ENCODE data around the gene EPB41L2. TPM values are rescaled to one million over a fixed set of nuclear protein-coding genes. Genes with fewer than 3 reads are reported as not detected.
"Not testable (repeated sequence)": the region's sequence is repeated elsewhere in the genome, so short reads cannot be mapped to it uniquely, and the experiment has no call there.

EPB41L2 gene
- total RNA-seq, 2 donors from 2014 or later = 30.5 to 31.0 TPM

GRCh38 chr6:130944486-130944885, 118.6 kb downstream of the EPB41L2 start:
- ATAC-seq = no peak
- Mint-ChIP-seq H3K27me3 (peaks cover 0 to 2% of the 10 kb centered on the region in 2 donors), H3K36me3 (no peaks in the 10 kb centered on the region), H3K27ac (no peak overlapping the region), H3K9me3 (no peaks in the 10 kb centered on the region), H3K4me1 (ENCODE audit: low read depth in 2 of 2) (no peaks in the 10 kb centered on the region), H3K4me3 (no peak overlapping the region)
- DNase-seq (ENCODE audit: low spot score) = no peak

GRCh38 chr6:130943738-130944137, 119.3 kb downstream of the EPB41L2 start:
- Mint-ChIP-seq H3K4me3 (no peak overlapping the region), H3K9me3 (no peaks in the 10 kb centered on the region), H3K27ac (no peak overlapping the region), H3K36me3 (no peaks in the 10 kb centered on the region), H3K4me1 (ENCODE audit: low read depth in 2 of 2) (no peaks in the 10 kb centered on the region), H3K27me3 (no peaks in the 10 kb centered on the region)
- no peak for DNase-seq (ENCODE audit: low spot score)
- no peak for ATAC-seq

- DNase-seq (ENCODE audit: low spot score); H3K9me3 Mint-ChIP-seq; H3K4me3 Mint-ChIP-seq; H3K4me1 Mint-ChIP-seq (ENCODE audit: low read depth in 2 of 2); H3K27me3 Mint-ChIP-seq; H3K36me3 Mint-ChIP-seq; H3K27ac Mint-ChIP-seq; ATAC-seq: not testable (repeated sequence)
Measured at GRCh38 chr6:130942752-130943151, 120.3 kb downstream of the EPB41L2 start.

GRCh38 chr6:130937942-130938604, 125.0 kb downstream of the EPB41L2 start:
- Mint-ChIP-seq H3K27me3 (no peaks in the 10 kb centered on the region), H3K9me3 (no peaks in the 10 kb centered on the region), H3K4me1 (ENCODE audit: low read depth in 2 of 2) (no peaks in the 10 kb centered on the region), H3K27ac (no peak overlapping the region), H3K36me3 (no peaks in the 10 kb centered on the region), H3K4me3 (no peak overlapping the region)
- no peak for DNase-seq (ENCODE audit: low spot score)
- ATAC-seq = no peak

GRCh38 chr6:130936933-130937332, 126.1 kb downstream of the EPB41L2 start:
- Mint-ChIP-seq H3K36me3 (no peaks in the 10 kb centered on the region), H3K4me1 (ENCODE audit: low read depth in 2 of 2) (no peaks in the 10 kb centered on the region), H3K27me3 (no peaks in the 10 kb centered on the region), H3K4me3 (no peak overlapping the region), H3K27ac (no peak overlapping the region), H3K9me3 (no peaks in the 10 kb centered on the region)
- ATAC-seq = no peak
- DNase-seq (ENCODE audit: low spot score) = no peak

- no peak overlapping the region for H3K4me3 Mint-ChIP-seq
- H3K27me3 Mint-ChIP-seq = no peaks in the 10 kb centered on the region
- no peaks in the 10 kb centered on the region for H3K36me3 Mint-ChIP-seq
- no peak for DNase-seq (ENCODE audit: low spot score)
- no peak overlapping the region for H3K27ac Mint-ChIP-seq
- no peaks in the 10 kb centered on the region for H3K4me1 Mint-ChIP-seq (ENCODE audit: low read depth in 2 of 2)
- H3K9me3 Mint-ChIP-seq = no peaks in the 10 kb centered on the region
- no peak for ATAC-seq
Measured at GRCh38 chr6:130935978-130936377, 127.1 kb downstream of the EPB41L2 start.

GRCh38 chr6:130934848-130935585, 128.0 kb downstream of the EPB41L2 start:
- no peak overlapping the region for H3K27ac Mint-ChIP-seq
- H3K9me3 Mint-ChIP-seq = no peaks in the 10 kb centered on the region
- no peak for ATAC-seq

GRCh38 chr6:130933712-130934200, 129.3 kb downstream of the EPB41L2 start:
- H3K4me1 Mint-ChIP-seq (ENCODE audit: low read depth in 2 of 2) = no peaks in the 10 kb centered on the region
- no peak overlapping the region for H3K27ac Mint-ChIP-seq
- DNase-seq (ENCODE audit: low spot score) (no peak), ATAC-seq (no peak)
- H3K4me3 Mint-ChIP-seq = no peak overlapping the region
- H3K27me3 Mint-ChIP-seq = no peaks in the 10 kb centered on the region
- H3K9me3 Mint-ChIP-seq = no peaks in the 10 kb centered on the region
- H3K36me3 Mint-ChIP-seq = no peaks in the 10 kb centered on the region

More at GRCh38 chr6:130934848-130935585, 128.0 kb downstream of the EPB41L2 start:
- Mint-ChIP-seq H3K36me3 (no peaks in the 10 kb centered on the region), H3K4me3 (no peak overlapping the region), H3K27me3 (no peaks in the 10 kb centered on the region), H3K4me1 (ENCODE audit: low read depth in 2 of 2) (no peaks in the 10 kb centered on the region)
- DNase-seq (ENCODE audit: low spot score) = no peak

GRCh38 chr6:130932921-130933320, 130.1 kb downstream of the EPB41L2 start:
- no peak for DNase-seq (ENCODE audit: low spot score)
- Mint-ChIP-seq H3K27me3 (no peaks in the 10 kb centered on the region), H3K4me3 (no peak overlapping the region), H3K4me1 (ENCODE audit: low read depth in 2 of 2) (no peaks in the 10 kb centered on the region), H3K27ac (no peak overlapping the region), H3K9me3 (no peaks in the 10 kb centered on the region), H3K36me3 (no peaks in the 10 kb centered on the region)
- peak in 1 of 2 donors; percentile 20 for ATAC-seq

GRCh38 chr6:130932438-130932837, 130.6 kb downstream of the EPB41L2 start:
- no peak for ATAC-seq
- Mint-ChIP-seq H3K36me3 (no peaks in the 10 kb centered on the region), H3K27me3 (no peaks in the 10 kb centered on the region), H3K9me3 (no peaks in the 10 kb centered on the region), H3K4me3 (no peak overlapping the region), H3K27ac (no peak overlapping the region), H3K4me1 (ENCODE audit: low read depth in 2 of 2) (no peaks in the 10 kb centered on the region)
- no peak for DNase-seq (ENCODE audit: low spot score)

- Mint-ChIP-seq H3K27me3 (no peaks in the 10 kb centered on the region), H3K27ac (no peak overlapping the region), H3K9me3 (no peaks in the 10 kb centered on the region), H3K36me3 (no peaks in the 10 kb centered on the region), H3K4me3 (no peak overlapping the region), H3K4me1 (ENCODE audit: low read depth in 2 of 2) (no peaks in the 10 kb centered on the region)
- DNase-seq (ENCODE audit: low spot score) (no peak), ATAC-seq (no peak)
Measured at GRCh38 chr6:130931683-130932082, 131.4 kb downstream of the EPB41L2 start.

- Mint-ChIP-seq H3K36me3 (no peaks in the 10 kb centered on the region), H3K4me3 (no peak overlapping the region), H3K9me3 (no peaks in the 10 kb centered on the region), H3K27me3 (no peaks in the 10 kb centered on the region), H3K4me1 (ENCODE audit: low read depth in 2 of 2) (no peaks in the 10 kb centered on the region), H3K27ac (no peak overlapping the region)
- DNase-seq (ENCODE audit: low spot score) = no peak
- ATAC-seq = no peak
Measured at GRCh38 chr6:130929036-130929678, 133.9 kb downstream of the EPB41L2 start.

- H3K27ac Mint-ChIP-seq = no peak overlapping the region
- no peaks in the 10 kb centered on the region for H3K4me1 Mint-ChIP-seq (ENCODE audit: low read depth in 2 of 2)
- H3K27me3 Mint-ChIP-seq = no peaks in the 10 kb centered on the region
- ATAC-seq (no peak), DNase-seq (ENCODE audit: low spot score) (no peak)
- no peak overlapping the region for H3K4me3 Mint-ChIP-seq
- no peaks in the 10 kb centered on the region for H3K36me3 Mint-ChIP-seq
- H3K9me3 Mint-ChIP-seq = no peaks in the 10 kb centered on the region
Measured at GRCh38 chr6:130928158-130928912, 134.7 kb downstream of the EPB41L2 start.
